HepG2 (cell line): ENCODE data around the gene NUB1.

Experiments used
- EHMT2 ChIP-seq: fragments of 200-600 bp; sonication (generic); IDR thresholded peaks from 2 replicates; pipeline ENCODE4 v1.7.0; 2017; ENCODE audit warnings: antibody characterized with exemption, low read depth, low read length, borderline replicate concordance
- EZH2 ChIP-seq: conservative IDR thresholded peaks from 2 replicates; pipeline ENCODE4 v1.6.1; 2012; ENCODE audit warnings: mild to moderate bottlenecking, low read depth, low read length, moderate library complexity
- HMGA1 ChIP-seq: sonication (generic); formaldehyde crosslinking; conservative IDR thresholded peaks from 2 replicates; pipeline ENCODE4 v1.4.0; 2020; ENCODE audit warnings: missing genetic modification reagents
- KLF16 ChIP-seq, 2 experiments: sonication (generic) in 1 of 2; formaldehyde crosslinking in 1 of 2; IDR thresholded peaks; 2 replicates each; pipeline versions ENCODE4 v1.6.1 to v1.8.0; 2016 to 2023; ENCODE audit warnings: missing genetic modification reagents in 2 of 2, missing compliant biosample characterization in 1 of 2
- POLR2A ChIP-seq, 2 experiments: IDR thresholded peaks; 2 replicates each; pipeline ENCODE4 v1.6.1; 2011; ENCODE audit warnings: low read depth in 2 of 2, low read length in 2 of 2, mild to moderate bottlenecking in 1 of 2, moderate library complexity in 1 of 2; ENCODE audit not compliant: insufficient read depth in 1 of 2
- RAD21 ChIP-seq: fragments of 450-650 bp; formaldehyde crosslinking; IDR thresholded peaks from 2 replicates; pipeline ENCODE4 v1.5.0; 2020; ENCODE audit warnings: mild to moderate bottlenecking
- ZBTB4 ChIP-seq: sonication (generic); formaldehyde crosslinking; IDR thresholded peaks from 2 replicates; pipeline ENCODE4 v1.4.0; 2020; ENCODE audit warnings: missing genetic modification reagents, mild to moderate bottlenecking, borderline replicate concordance
- ZNF451 ChIP-seq: sonication (generic); formaldehyde crosslinking; IDR thresholded peaks from 2 replicates; pipeline ENCODE4 v1.5.0; 2020; ENCODE audit warnings: mild to moderate bottlenecking, missing genetic modification reagents
- ZSCAN31 ChIP-seq: sonication (generic); formaldehyde crosslinking; IDR thresholded peaks from 2 replicates; pipeline ENCODE4 v1.5.0; 2020; ENCODE audit warnings: low read depth, mild to moderate bottlenecking, missing genetic modification reagents
- TF ChIP-seq, protein P1 (sequence below): sonication (generic); formaldehyde crosslinking; IDR thresholded peaks from 2 replicates; pipeline ENCODE4 v1.5.0; 2020; ENCODE audit warnings: mild to moderate bottlenecking, missing genetic modification reagents, moderate library complexity

GRCh38 chr7:151402029-151402835, 60.6 kb downstream of the NUB1 start:
- TF ChIP-seq ZBTB4 (CRISPR knock-in tag) (no peak), KLF16 (CRISPR knock-in tag; IDR thresholded peaks at IDR 0.05) (no peak), ZNF451 (CRISPR knock-in tag) (no peak), POLR2A (IDR thresholded peaks at IDR 0.05; ENCODE audit: insufficient read depth in 1 of 2, low read depth in 2 of 2, low read length in 2 of 2) (no peak), EZH2 (no peak), RAD21 (CRISPR knock-in tag) (no peak), EHMT2 (no peak), ZSCAN31 (CRISPR knock-in tag) (no peak), HMGA1 (no peak)
- TF ChIP-seq, protein P1, sequence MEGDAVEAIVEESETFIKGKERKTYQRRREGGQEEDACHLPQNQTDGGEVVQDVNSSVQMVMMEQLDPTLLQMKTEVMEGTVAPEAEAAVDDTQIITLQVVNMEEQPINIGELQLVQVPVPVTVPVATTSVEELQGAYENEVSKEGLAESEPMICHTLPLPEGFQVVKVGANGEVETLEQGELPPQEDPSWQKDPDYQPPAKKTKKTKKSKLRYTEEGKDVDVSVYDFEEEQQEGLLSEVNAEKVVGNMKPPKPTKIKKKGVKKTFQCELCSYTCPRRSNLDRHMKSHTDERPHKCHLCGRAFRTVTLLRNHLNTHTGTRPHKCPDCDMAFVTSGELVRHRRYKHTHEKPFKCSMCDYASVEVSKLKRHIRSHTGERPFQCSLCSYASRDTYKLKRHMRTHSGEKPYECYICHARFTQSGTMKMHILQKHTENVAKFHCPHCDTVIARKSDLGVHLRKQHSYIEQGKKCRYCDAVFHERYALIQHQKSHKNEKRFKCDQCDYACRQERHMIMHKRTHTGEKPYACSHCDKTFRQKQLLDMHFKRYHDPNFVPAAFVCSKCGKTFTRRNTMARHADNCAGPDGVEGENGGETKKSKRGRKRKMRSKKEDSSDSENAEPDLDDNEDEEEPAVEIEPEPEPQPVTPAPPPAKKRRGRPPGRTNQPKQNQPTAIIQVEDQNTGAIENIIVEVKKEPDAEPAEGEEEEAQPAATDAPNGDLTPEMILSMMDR (CRISPR knock-in tag) = no peak
